Breast epithelium (tissue), 4 donors: ENCODE data around the gene FER. TPM values are rescaled to one million over a fixed set of nuclear protein-coding genes. Genes with fewer than 3 reads are reported as not detected.

ENCODE experiments used
- DNase-seq, 2 donors: peaks; one replicate each; pipeline ENCODE4 v3.0.0-alpha.2; 2019; ENCODE audit warnings: low spot score in 2 of 2
- H3K27ac ChIP-seq, 2 donors: fragments of 200-600 bp; sonication (generic) in 1 of 2; one replicate each; pipeline ENCODE4 v1.5.1; 2016 to 2019; ENCODE audit warnings: mild to moderate bottlenecking in 1 of 2
- H3K27me3 ChIP-seq, 2 donors: fragments of 200-600 bp; sonication (generic) in 1 of 2; one replicate each; pipeline versions ENCODE4 v1.5.1 to v1.6.0; 2017 to 2019; ENCODE audit warnings: control low read depth in 1 of 2, mild to moderate bottlenecking in 1 of 2
- H3K36me3 ChIP-seq: fragments of 200-600 bp; one replicate; pipeline ENCODE4 v1.5.1; 2019
- H3K4me1 ChIP-seq, 2 donors: fragments of 200-600 bp; sonication (generic); one replicate each; pipeline ENCODE4 v1.5.1; 2016 to 2019; ENCODE audit warnings: control low read depth in 1 of 2
- H3K4me3 ChIP-seq, 3 donors: fragments of 200-600 bp; sonication (generic); 1 replicate in 2 of 3; 2 replicates in 1 of 3; pipeline ENCODE4 v1.5.1; 2016 to 2019; ENCODE audit warnings: mild to moderate bottlenecking in 3 of 3, moderate library complexity in 2 of 3
- H3K9me3 ChIP-seq, 2 donors: fragments of 200-600 bp; sonication (generic) in 1 of 2; one replicate each; pipeline ENCODE4 v1.5.1; 2016 to 2019; ENCODE audit warnings: control low read depth in 1 of 2
- CTCF ChIP-seq, 3 donors: fragments of 450-650 bp; IDR thresholded peaks; one replicate each; pipeline ENCODE4 v1.5.1; 2016 to 2017; ENCODE audit warnings: antibody characterized with exemption in 3 of 3, mild to moderate bottlenecking in 3 of 3, moderate library complexity in 3 of 3
- POLR2A ChIP-seq: fragments of 450-650 bp; IDR thresholded peaks from one replicate; pipeline ENCODE4 v1.6.1; 2016; ENCODE audit warnings: antibody characterized with exemption, mild to moderate bottlenecking, moderate library complexity
- POLR2AphosphoS5 ChIP-seq, 3 donors: sonication (generic); formaldehyde crosslinking; IDR thresholded peaks; one replicate each; pipeline ENCODE4 v1.6.1; 2017; ENCODE audit warnings: antibody characterized with exemption in 3 of 3
- intact Hi-C: fragments of 100-400 bp; cut with DNase I; formaldehyde crosslinking; loops from one replicate; pipeline ENCODE4 v1.15.1; 2023; ENCODE audit warnings: low total_unique reads
- total RNA-seq, 3 donors: library from RNA; depleted of rRNA; stranded (reverse); fragments of >200 nt; gene quantifications; one replicate each; pipeline ENCODE4 v1.1.0, GENCODE V29; 2016

The FER gene
- total RNA-seq, 3 donors from 2014 or later, result 24.3 to 27.8 (median 27.2) TPM

DNA sequence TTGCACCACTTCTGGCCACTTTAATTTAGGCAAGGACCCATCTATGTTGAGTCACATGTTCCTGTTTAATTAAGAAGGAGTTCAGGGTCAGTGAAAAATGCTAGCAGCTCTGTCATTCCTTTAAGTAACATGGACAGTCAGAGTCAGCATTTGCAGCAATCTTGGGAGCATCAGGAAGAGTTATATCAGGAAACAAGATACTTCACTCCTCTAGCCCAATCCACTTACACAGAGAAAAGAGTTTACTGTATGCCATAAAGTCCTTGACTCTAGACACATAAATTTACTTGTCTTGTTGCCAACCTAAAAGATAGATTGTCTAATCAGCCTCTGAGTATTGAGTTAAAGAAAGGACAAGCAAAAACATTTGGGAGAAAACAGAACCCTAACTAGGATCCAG is 395.3 kb downstream of the FER start:
- TF ChIP-seq POLR2AphosphoS5 (IDR thresholded peaks at IDR 0.05), result no peak
- no peak for TF ChIP-seq POLR2A
- no peak for TF ChIP-seq CTCF (IDR thresholded peaks at IDR 0.05)
- H3K4me3 ChIP-seq, result no peak overlapping the region
- intact Hi-C loops, result no loop called here
- H3K9me3 ChIP-seq, result no peaks in the 10 kb centered on the region
- H3K4me1 ChIP-seq, result no peaks in the 10 kb centered on the region
- no peak for DNase-seq
- no peaks in the 10 kb centered on the region for H3K36me3 ChIP-seq
- H3K27me3 ChIP-seq, result no peaks in the 10 kb centered on the region
- H3K27ac ChIP-seq, result no peak overlapping the region

GRCh38 chr5:109145139-109145538 is 397.4 kb downstream of the FER start:
- Histone ChIP-seq H3K36me3 (no peaks in the 10 kb centered on the region), H3K9me3 (no peaks in the 10 kb centered on the region)
- intact Hi-C loops, result no loop called here

GRCh38 chr5:109146591-109146990 is 398.9 kb downstream of the FER start:
- H3K4me3 ChIP-seq, result no peak overlapping the region
- no peaks in the 10 kb centered on the region for H3K4me1 ChIP-seq
- no peaks in the 10 kb centered on the region for H3K27me3 ChIP-seq
- H3K36me3 ChIP-seq, result no peaks in the 10 kb centered on the region
- TF ChIP-seq POLR2AphosphoS5 (IDR thresholded peaks at IDR 0.05) (no peak), POLR2A (no peak), CTCF (IDR thresholded peaks at IDR 0.05) (no peak)
- no peaks in the 10 kb centered on the region for H3K9me3 ChIP-seq
- no peak overlapping the region for H3K27ac ChIP-seq
- no peak for DNase-seq
- intact Hi-C loops, result no loop called here

More at GRCh38 chr5:109145139-109145538, 397.4 kb downstream of the FER start:
- Histone ChIP-seq H3K4me1 (no peaks in the 10 kb centered on the region), H3K27me3 (no peaks in the 10 kb centered on the region), H3K27ac (no peak overlapping the region), H3K4me3 (no peak overlapping the region)
- DNase-seq, result no peak
- TF ChIP-seq POLR2AphosphoS5 (IDR thresholded peaks at IDR 0.05) (no peak), POLR2A (no peak), CTCF (IDR thresholded peaks at IDR 0.05) (no peak)

DNA sequence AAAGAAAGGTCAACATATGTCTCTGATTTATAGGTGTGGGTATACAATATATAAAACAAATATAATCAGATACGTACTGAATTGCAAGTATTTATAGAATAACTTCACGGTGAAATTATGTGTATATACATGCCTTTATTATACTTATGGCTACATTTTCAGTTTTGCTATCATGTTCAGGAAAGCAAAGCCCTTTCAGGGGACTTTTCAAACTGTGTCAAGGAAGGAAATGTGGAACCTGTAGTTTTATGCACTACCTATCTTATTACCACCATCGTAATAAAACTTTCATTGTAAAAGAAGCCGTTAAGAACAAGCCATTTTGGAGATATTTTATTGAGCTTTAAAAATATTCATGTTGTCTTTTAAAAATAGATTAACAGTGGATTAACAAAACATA is 404.9 kb downstream of the FER start:
- H3K27me3 ChIP-seq, result no peaks in the 10 kb centered on the region
- intact Hi-C loops, result no loop called here
- DNase-seq, result no peak
- TF ChIP-seq POLR2A (no peak), CTCF (IDR thresholded peaks at IDR 0.05) (no peak), POLR2AphosphoS5 (IDR thresholded peaks at IDR 0.05) (no peak)
- no peak overlapping the region for H3K27ac ChIP-seq
- no peak overlapping the region for H3K4me3 ChIP-seq
- H3K9me3 ChIP-seq, result no peaks in the 10 kb centered on the region
- H3K4me1 ChIP-seq, result no peaks in the 10 kb centered on the region
- H3K36me3 ChIP-seq, result no peaks in the 10 kb centered on the region

DNA sequence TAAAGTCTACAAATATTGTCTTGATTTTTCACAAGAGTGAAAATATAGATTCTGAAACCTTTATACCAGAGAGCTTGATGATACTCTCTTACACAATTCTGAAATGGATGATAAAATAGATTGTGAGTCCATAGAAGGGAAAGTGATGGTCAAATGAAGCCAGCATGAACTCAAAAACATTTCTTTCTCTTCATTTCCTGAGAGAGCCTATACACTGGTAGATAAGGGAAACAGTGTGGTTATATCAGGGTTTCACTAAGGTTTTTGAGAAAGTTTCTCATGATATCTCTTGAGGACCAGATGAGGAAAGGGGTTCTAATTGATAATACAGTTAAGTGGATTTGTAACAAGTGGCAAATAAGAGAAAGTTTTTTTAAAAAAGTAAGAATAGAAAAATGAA is 407.9 kb downstream of the FER start:
- Histone ChIP-seq H3K27me3 (no peaks in the 10 kb centered on the region), H3K9me3 (no peaks in the 10 kb centered on the region), H3K27ac (no peak overlapping the region), H3K4me1 (no peaks in the 10 kb centered on the region), H3K4me3 (no peak overlapping the region), H3K36me3 (no peaks in the 10 kb centered on the region)
- TF ChIP-seq POLR2A (no peak), POLR2AphosphoS5 (IDR thresholded peaks at IDR 0.05) (no peak), CTCF (IDR thresholded peaks at IDR 0.05) (no peak)
- no peak for DNase-seq
- intact Hi-C loops, result no loop called here
